ENCODE data around the gene PRR19. TPM values are rescaled to one million over a fixed set of nuclear protein-coding genes. Genes with fewer than 3 reads are reported as not detected.

PRR19 gene
- total RNA-seq, 1 experiment from 2014 or later = 3.6 TPM

DNA sequence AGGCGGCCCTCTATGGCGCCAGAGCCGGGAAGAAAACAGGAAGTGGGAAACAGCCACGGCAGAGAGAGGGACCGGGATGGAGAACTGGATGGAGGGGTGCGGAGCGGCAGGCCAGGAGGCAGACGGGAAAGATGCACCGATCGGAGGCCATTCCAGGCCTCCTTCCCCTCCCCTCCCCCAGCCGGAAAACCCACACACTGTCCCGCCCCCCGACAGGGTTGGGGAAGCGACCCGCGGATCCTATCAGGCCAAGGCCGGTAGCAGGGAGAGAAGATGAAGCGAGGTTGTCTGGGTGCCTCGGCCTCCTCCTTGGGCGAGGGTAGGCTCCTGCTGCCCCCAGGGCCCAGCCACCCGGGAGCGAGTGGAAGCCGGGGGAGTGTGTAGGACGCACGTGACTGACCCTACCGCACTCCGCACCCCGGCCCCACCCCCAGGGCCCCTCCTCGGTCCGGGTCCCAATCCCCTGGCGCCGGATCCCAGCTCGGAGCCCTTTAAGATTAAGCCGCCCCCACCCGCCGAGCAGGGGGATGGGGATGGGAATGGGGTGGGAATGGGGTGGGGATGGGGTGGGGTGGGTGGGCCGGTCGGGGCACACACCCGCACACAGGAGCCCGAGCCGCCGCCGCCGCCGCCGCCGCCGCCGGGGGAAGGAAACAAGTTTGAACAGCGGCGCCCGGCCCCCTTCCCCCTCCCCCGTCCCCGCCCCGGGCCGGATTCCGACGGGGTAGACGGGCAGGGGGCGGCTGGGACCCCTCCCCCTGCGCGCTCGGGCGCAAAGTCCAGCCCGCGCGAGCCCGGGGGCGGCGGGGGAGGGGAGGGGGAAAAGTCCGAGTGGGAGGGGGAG is 48.5 kb upstream of the PRR19 start:
- TF ChIP-seq EZH2 (IDR thresholded peaks at IDR 0.05; ENCODE audit: borderline replicate concordance, low read depth, low read length, poor library complexity, severe bottlenecking) = no peak
- TF ChIP-seq, protein P1, sequence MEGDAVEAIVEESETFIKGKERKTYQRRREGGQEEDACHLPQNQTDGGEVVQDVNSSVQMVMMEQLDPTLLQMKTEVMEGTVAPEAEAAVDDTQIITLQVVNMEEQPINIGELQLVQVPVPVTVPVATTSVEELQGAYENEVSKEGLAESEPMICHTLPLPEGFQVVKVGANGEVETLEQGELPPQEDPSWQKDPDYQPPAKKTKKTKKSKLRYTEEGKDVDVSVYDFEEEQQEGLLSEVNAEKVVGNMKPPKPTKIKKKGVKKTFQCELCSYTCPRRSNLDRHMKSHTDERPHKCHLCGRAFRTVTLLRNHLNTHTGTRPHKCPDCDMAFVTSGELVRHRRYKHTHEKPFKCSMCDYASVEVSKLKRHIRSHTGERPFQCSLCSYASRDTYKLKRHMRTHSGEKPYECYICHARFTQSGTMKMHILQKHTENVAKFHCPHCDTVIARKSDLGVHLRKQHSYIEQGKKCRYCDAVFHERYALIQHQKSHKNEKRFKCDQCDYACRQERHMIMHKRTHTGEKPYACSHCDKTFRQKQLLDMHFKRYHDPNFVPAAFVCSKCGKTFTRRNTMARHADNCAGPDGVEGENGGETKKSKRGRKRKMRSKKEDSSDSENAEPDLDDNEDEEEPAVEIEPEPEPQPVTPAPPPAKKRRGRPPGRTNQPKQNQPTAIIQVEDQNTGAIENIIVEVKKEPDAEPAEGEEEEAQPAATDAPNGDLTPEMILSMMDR (conservative IDR thresholded peaks at IDR 0.05; ENCODE audit: low read depth, low read length) = no peak
- no TSS peak for BruUV-seq (replicated peaks)
- Histone ChIP-seq H3K4me3 (ENCODE audit: low read depth, low read length, poor library complexity, severe bottlenecking) (peak overlapping the region; percentile 91), H3K27ac (ENCODE audit: low read depth, low read length, poor library complexity, severe bottlenecking) (peak overlapping the region; percentile 95), H3K27me3 (replicated peaks; ENCODE audit: insufficient read depth, low read depth, low read length, poor library complexity) (no peaks in the 10 kb centered on the region), H3K4me1 (ENCODE audit: insufficient read depth, low read length, poor library complexity, severe bottlenecking) (peaks cover 47% of the 10 kb centered on the region), H3K9me3 (ENCODE audit: low read depth, low read length, poor library complexity, severe bottlenecking) (no peaks in the 10 kb centered on the region), H3K36me3 (ENCODE audit: insufficient read depth, low read length, poor library complexity, severe bottlenecking) (peaks cover 21% of the 10 kb centered on the region)
- ChIA-PET CTCF (no interaction called here), POLR2A (ENCODE audit: low non-redundant PET) (no interaction called here)
- DNase-seq (ENCODE audit: low spot score) = peak; percentile 83
- intact Hi-C loops (cut with micrococcal nuclease; ENCODE audit: unreplicated experiment) = loop anchor here (2.0 kb wide), 1 partner anchor 15 kb away; the partner anchor contains the start of gene CIC

DNA sequence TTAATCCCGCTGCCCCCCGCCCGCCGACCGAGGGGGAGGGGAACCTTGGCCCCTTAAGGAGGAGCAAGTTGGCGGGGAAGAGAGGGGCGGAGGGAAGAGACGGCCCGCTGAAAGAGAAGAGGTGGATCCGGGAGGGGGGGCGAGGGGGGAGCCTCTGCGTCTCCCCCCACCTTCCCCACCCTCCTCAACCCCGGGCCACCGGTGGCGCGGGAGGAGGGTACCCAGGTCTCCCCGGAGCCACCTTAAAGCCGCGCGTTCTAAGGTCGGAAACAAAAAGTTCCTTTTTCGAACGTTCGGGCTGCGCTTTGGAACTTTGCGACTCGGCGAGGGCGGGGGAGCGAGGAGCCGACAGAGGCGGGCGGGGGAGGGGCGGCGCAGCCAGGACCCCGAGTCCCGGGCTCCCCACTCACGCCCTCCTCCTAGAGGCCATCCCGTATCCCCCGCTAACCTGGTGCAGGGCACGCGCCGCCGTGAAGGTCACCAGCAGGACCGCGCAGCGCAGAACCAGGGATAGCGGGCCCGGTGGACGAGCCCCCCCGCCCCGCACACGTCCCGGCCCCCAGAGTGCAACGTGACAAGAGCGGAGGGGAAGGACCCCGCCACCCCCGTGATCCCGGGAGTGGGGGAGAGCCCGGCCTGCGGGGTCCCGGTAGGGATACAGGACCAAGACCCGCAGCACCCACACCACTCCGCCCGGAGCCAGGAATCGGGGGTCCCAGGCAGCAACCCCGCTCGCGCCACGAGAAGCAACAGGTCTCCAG is 47.7 kb upstream of the PRR19 start:
- TF ChIP-seq, protein P1 (conservative IDR thresholded peaks at IDR 0.05; ENCODE audit: low read depth, low read length) = no peak
- no peak for TF ChIP-seq EZH2 (IDR thresholded peaks at IDR 0.05; ENCODE audit: borderline replicate concordance, low read depth, low read length, poor library complexity, severe bottlenecking)
- ChIA-PET CTCF (no interaction called here), POLR2A (ENCODE audit: low non-redundant PET) (no interaction called here)
- Histone ChIP-seq H3K4me3 (ENCODE audit: low read depth, low read length, poor library complexity, severe bottlenecking) (peak overlapping the region; percentile 91), H3K27ac (ENCODE audit: low read depth, low read length, poor library complexity, severe bottlenecking) (peak overlapping the region; percentile 95), H3K4me1 (ENCODE audit: insufficient read depth, low read length, poor library complexity, severe bottlenecking) (peaks cover 39% of the 10 kb centered on the region), H3K27me3 (replicated peaks; ENCODE audit: insufficient read depth, low read depth, low read length, poor library complexity) (no peaks in the 10 kb centered on the region), H3K9me3 (ENCODE audit: low read depth, low read length, poor library complexity, severe bottlenecking) (no peaks in the 10 kb centered on the region), H3K36me3 (ENCODE audit: insufficient read depth, low read length, poor library complexity, severe bottlenecking) (peaks cover 13% of the 10 kb centered on the region)
- BruUV-seq (replicated peaks) = TSS peak; percentile 40
- DNase-seq (ENCODE audit: low spot score) = peak; percentile 86
- intact Hi-C loops (cut with micrococcal nuclease; ENCODE audit: unreplicated experiment) = loop anchor here (2.0 kb wide), 1 partner anchor 15 kb away; the partner anchor contains the start of gene CIC

DNA sequence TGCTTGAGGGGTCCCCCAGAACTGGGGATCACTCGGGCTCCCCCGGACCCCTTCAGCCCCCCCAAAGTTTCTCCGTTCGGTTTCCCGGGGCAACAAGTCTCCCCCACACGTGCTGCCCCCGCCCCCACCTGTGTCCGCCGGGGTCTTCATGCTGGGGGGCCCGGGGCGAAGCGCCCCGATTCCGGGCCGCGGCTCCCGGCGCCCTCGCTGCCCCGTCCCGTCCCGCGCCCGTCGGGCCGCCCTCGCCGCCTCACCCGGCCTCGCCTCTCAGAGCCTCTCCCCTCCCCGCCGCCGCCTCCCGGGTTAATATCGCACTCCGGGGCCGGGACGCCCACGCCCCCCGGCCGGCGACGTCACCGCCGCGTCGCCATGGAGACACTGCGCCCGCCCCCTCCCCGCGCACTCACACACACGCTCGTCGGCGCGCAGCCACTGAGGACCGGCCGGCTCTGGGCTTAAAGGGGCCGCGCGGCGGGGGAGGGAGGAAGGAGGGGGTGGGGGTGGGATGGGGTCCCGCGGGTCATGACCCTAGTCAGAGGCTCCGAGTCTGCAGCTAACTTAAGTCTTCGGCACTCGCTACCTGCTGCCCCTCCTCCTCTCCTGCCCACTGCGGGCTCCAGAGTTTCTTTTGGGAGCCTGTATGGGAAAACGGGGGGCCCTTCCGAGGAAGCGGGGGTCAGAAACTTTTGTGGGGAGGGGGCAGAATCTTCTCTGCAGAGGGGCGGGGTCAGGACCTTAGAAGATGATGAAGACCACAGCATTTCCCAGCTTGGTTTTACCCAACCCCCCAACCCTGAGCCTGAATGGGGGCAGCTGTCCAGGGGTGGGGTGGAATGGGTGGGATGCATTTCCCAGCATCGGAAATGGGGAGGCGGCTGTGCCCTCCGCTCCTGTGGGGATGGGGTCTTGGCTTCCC is 46.8 kb upstream of the PRR19 start, which contains the start of gene ERF:
Gene ERF, minus strand, starts transcription at position 279 of the 916 bp plus-strand sequence. Its CDS starts 129 bp downstream, at position 150.
- TF ChIP-seq EZH2 (IDR thresholded peaks at IDR 0.05; ENCODE audit: borderline replicate concordance, low read depth, low read length, poor library complexity, severe bottlenecking) = no peak
- TF ChIP-seq, protein P1 (conservative IDR thresholded peaks at IDR 0.05; ENCODE audit: low read depth, low read length) = no peak
- peaks cover 35% of the 10 kb centered on the region for H3K4me1 ChIP-seq (ENCODE audit: insufficient read depth, low read length, poor library complexity, severe bottlenecking)
- CTCF ChIA-PET = no interaction called here
- H3K36me3 ChIP-seq (ENCODE audit: insufficient read depth, low read length, poor library complexity, severe bottlenecking) = peaks cover 4% of the 10 kb centered on the region
- POLR2A ChIA-PET (ENCODE audit: low non-redundant PET) = no interaction called here
- H3K27me3 ChIP-seq (replicated peaks; ENCODE audit: insufficient read depth, low read depth, low read length, poor library complexity) = no peaks in the 10 kb centered on the region
- intact Hi-C loops (cut with micrococcal nuclease; ENCODE audit: unreplicated experiment) = loop anchor here (2.0 kb wide), 1 partner anchor 14 kb away; the partner anchor contains the start of gene CIC
- DNase-seq (ENCODE audit: low spot score) = peak; percentile 95
- peak within 1 kb of the TSS; percentile 91 for H3K4me3 ChIP-seq (ENCODE audit: low read depth, low read length, poor library complexity, severe bottlenecking)
- no peaks in the 10 kb centered on the region for H3K9me3 ChIP-seq (ENCODE audit: low read depth, low read length, poor library complexity, severe bottlenecking)
- H3K27ac ChIP-seq (ENCODE audit: low read depth, low read length, poor library complexity, severe bottlenecking) = peak within 1 kb of the TSS; percentile 95
- BruUV-seq (replicated peaks) = no TSS peak
